ENCODE measurements around the gene UXT. TPM values are rescaled to one million over a fixed set of nuclear protein-coding genes. Genes with fewer than 3 reads are reported as not detected.

Gene UXT
- total and polyA plus RNA-seq, 9 of the 15 experiments (the other 6 are each of a cell fraction or from before 2014, with no cell fraction given), result 141 to 300 (median 204) TPM

DNA sequence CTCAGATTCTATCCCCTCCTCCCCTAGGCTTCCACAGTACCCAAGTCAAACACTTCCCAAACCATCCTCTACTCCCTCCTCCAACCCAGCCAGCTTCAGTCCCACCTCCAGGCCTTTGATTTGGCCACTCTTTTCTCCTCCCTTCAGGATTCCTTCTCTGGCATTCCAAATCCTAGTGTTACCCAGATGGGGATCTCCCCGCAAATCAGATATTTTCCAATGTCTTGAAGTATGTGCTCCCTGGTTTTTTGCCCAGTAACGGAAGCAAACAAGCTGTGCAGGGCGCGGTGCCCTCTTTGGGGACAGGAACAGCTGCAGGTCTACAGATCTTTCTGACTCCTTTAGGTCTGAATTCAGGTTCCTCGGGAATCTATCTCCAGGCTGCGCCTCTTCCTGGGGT, 37.1 kb downstream of the UXT start (continued):
- TF ChIP-seq, protein P1, sequence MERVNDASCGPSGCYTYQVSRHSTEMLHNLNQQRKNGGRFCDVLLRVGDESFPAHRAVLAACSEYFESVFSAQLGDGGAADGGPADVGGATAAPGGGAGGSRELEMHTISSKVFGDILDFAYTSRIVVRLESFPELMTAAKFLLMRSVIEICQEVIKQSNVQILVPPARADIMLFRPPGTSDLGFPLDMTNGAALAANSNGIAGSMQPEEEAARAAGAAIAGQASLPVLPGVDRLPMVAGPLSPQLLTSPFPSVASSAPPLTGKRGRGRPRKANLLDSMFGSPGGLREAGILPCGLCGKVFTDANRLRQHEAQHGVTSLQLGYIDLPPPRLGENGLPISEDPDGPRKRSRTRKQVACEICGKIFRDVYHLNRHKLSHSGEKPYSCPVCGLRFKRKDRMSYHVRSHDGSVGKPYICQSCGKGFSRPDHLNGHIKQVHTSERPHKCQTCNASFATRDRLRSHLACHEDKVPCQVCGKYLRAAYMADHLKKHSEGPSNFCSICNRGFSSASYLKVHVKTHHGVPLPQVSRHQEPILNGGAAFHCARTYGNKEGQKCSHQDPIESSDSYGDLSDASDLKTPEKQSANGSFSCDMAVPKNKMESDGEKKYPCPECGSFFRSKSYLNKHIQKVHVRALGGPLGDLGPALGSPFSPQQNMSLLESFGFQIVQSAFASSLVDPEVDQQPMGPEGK (CRISPR knock-in tag; IDR thresholded peaks at IDR 0.05; ENCODE audit: borderline replicate concordance), result no peak
- TF ChIP-seq MAFF (IDR thresholded peaks at IDR 0.05; ENCODE audit: low read length) (no peak), CCAR2 (IDR thresholded peaks at IDR 0.05; ENCODE audit: low read depth, low read length) (no peak), CHD4 (IDR thresholded peaks at IDR 0.05; ENCODE audit: insufficient read depth, insufficient replicate concordance, low read depth, low read length, poor library complexity, severe bottlenecking) (no peak)

DNA sequence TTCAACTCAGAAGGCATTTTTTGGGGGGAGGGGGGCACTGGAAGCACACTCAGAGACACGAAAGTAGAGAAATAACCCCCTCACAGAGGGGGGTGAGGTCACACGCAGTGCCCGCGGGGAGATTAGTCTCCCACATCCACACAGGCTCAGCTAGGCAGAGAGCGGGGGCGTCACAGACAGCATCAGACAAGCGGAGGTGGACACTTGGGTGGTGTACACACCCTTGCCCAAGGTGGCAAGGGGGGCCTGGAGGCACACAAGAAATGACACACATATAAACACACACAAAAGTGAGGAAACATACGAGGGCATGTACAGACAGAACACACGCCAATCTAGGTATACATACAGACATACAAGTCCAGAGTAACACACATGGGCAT, 38.7 kb downstream of the UXT start:
- FAIRE-seq (no peak), ATAC-seq (no peak), DNase-seq (ENCODE audit: extremely low read depth in 1 of 4, low spot score in 3 of 4) (no peak)
- Histone ChIP-seq H3K27me3 (ENCODE audit: control insufficient read depth in 2 of 2, insufficient read depth in 2 of 2, low read length in 2 of 2) (peaks cover 0 to 22% of the 10 kb centered on the region in 2 experiments; a peak in 3 of 5 replicates), H3K36me3 (ENCODE audit: control insufficient read depth, insufficient read depth, low read length) (no peaks in the 10 kb centered on the region), H3K9me3 (replicated peaks; ENCODE audit: control insufficient read depth, insufficient read depth, low read depth, low read length) (no peaks in the 10 kb centered on the region), H3K4me3 (no peak overlapping the region), H3K79me2 (ENCODE audit: control insufficient read depth, insufficient read depth, low read length) (no peaks in the 10 kb centered on the region), H3K4me2 (ENCODE audit: insufficient read depth, low read length) (0 out of 2 replicates have a peak overlapping the region, but pooled peaks have one; percentile 74), H4K20me1 (replicated peaks; ENCODE audit: control insufficient read depth, insufficient read depth, low read length) (no peaks in the 10 kb centered on the region), H3K9ac (ENCODE audit: insufficient read depth in 1 of 2, low read depth in 2 of 2, low read length in 2 of 2) (no peak overlapping the region), H3K9me1 (ENCODE audit: control insufficient read depth, insufficient read depth, low read length) (no peaks in the 10 kb centered on the region), H3K27ac (ENCODE audit: extremely low read depth, low read depth, low read length) (no peak overlapping the region), H3K4me1 (replicated peaks in 1 of 2; ENCODE audit: control insufficient read depth in 2 of 2, insufficient read depth in 2 of 2, low read length in 2 of 2) (peaks cover 0 to 22% of the 10 kb centered on the region in 2 experiments; a peak in 2 of 5 replicates), H2AFZ (ENCODE audit: low read depth, low read length) (no peak overlapping the region)
- CTCF ChIA-PET (ENCODE audit: low intra/inter-chr PET ratio), result no interaction called here
- POLR2A ChIA-PET, result no interaction called here
- no TSS peak for BruUV-seq (replicated peaks)
- TF ChIP-seq RFX1 (IDR thresholded peaks at IDR 0.05) (no peak), POLR2A (conservative IDR thresholded peaks at IDR 0.05) (no peak)
- TF ChIP-seq, protein P2, sequence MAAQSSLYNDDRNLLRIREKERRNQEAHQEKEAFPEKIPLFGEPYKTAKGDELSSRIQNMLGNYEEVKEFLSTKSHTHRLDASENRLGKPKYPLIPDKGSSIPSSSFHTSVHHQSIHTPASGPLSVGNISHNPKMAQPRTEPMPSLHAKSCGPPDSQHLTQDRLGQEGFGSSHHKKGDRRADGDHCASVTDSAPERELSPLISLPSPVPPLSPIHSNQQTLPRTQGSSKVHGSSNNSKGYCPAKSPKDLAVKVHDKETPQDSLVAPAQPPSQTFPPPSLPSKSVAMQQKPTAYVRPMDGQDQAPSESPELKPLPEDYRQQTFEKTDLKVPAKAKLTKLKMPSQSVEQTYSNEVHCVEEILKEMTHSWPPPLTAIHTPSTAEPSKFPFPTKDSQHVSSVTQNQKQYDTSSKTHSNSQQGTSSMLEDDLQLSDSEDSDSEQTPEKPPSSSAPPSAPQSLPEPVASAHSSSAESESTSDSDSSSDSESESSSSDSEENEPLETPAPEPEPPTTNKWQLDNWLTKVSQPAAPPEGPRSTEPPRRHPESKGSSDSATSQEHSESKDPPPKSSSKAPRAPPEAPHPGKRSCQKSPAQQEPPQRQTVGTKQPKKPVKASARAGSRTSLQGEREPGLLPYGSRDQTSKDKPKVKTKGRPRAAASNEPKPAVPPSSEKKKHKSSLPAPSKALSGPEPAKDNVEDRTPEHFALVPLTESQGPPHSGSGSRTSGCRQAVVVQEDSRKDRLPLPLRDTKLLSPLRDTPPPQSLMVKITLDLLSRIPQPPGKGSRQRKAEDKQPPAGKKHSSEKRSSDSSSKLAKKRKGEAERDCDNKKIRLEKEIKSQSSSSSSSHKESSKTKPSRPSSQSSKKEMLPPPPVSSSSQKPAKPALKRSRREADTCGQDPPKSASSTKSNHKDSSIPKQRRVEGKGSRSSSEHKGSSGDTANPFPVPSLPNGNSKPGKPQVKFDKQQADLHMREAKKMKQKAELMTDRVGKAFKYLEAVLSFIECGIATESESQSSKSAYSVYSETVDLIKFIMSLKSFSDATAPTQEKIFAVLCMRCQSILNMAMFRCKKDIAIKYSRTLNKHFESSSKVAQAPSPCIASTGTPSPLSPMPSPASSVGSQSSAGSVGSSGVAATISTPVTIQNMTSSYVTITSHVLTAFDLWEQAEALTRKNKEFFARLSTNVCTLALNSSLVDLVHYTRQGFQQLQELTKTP (IDR thresholded peaks at IDR 0.05; ENCODE audit: low read depth in 1 of 2, partially characterized antibody in 2 of 2), result peak in 1 of 2 experiments; percentile 5
- in situ Hi-C loops (cut with MboI), result no loop called here
- 27% methylated on average over 7 of the region's 9 CpGs for WGBS (ENCODE audit: insufficient coverage, low coverage, missing lambda C conversion rate)
- intact Hi-C loops (cut with micrococcal nuclease), result no loop called here
